Gastrocnemius medialis (tissue), 4 donors: ENCODE measurements around the gene DNASE1L1. TPM values are rescaled to one million over a fixed set of nuclear protein-coding genes. Genes with fewer than 3 reads are reported as not detected.
"Not testable (repeated sequence)": the region's sequence is repeated elsewhere in the genome, so short reads cannot be mapped to it uniquely, and the experiment has no call there.

Experiments
- ATAC-seq, 2 donors: fragments of 150-250 bp; one replicate each; pipeline ENCODE4 v1.9.1; 2016
- DNase-seq, 2 donors: peaks; one replicate each; pipeline ENCODE4 v3.0.0-alpha.2; 2019
- H3K27ac ChIP-seq, 4 donors: fragments of 200-600 bp; sonication (generic); 1 replicate in 1 of 4; 2 replicates in 3 of 4; pipeline ENCODE4 v1.5.1; 2016 to 2018; ENCODE audit warnings: mild to moderate bottlenecking in 2 of 4, moderate library complexity in 1 of 4
- H3K27me3 ChIP-seq, 3 donors: fragments of 200-600 bp; sonication (generic) in 2 of 3; 1 replicate in 1 of 3; 2 replicates in 2 of 3; pipeline versions ENCODE4 v1.5.1 to v1.6.0; 2016 to 2019; ENCODE audit warnings: mild to moderate bottlenecking in 1 of 3, moderate library complexity in 1 of 3
- H3K36me3 ChIP-seq, 2 donors: fragments of 200-600 bp; sonication (generic) in 1 of 2; one replicate each; pipeline ENCODE4 v1.5.1; 2017 to 2018
- H3K4me1 ChIP-seq, 2 donors: fragments of 200-600 bp; sonication (generic) in 1 of 2; one replicate each; pipeline ENCODE4 v1.5.1; 2016 to 2017; ENCODE audit warnings: mild to moderate bottlenecking in 2 of 2
- H3K4me3 ChIP-seq, 4 donors: fragments of 200-600 bp; sonication (generic) in 3 of 4; 1 replicate in 1 of 4; 2 replicates in 3 of 4; pipeline ENCODE4 v1.5.1; 2016 to 2019; ENCODE audit warnings: mild to moderate bottlenecking in 2 of 4
- H3K9me3 ChIP-seq, 3 donors: fragments of 200-600 bp; sonication (generic) in 2 of 3; 1 replicate in 1 of 3; 2 replicates in 2 of 3; pipeline ENCODE4 v1.5.1; 2016 to 2019
- POLR2A ChIP-seq, 2 donors: fragments of 450-650 bp; IDR thresholded peaks; one replicate each; pipeline ENCODE4 v1.6.1; 2017; ENCODE audit warnings: antibody characterized with exemption in 2 of 2, mild to moderate bottlenecking in 2 of 2, moderate library complexity in 2 of 2
- in situ Hi-C, 4 donors: fragments of 200-750 bp; cut with MboI; loops; one replicate each; pipeline versions ENCODE4 v1.15.0 to v1.8.0; 2017; ENCODE audit warnings: low sequenced_read_pairs in 4 of 4
- intact Hi-C: fragments of 100-400 bp; cut with DNase I; formaldehyde crosslinking; loops from one replicate; pipeline ENCODE4 v1.15.1; 2023; ENCODE audit warnings: low total_unique reads
- total RNA-seq, 4 donors: library from RNA; depleted of rRNA; stranded (reverse); fragments of >200 nt; gene quantifications; one replicate each; pipeline versions ENCODE4 v1.1.0 to v1.2.3, GENCODE V29; 2016
- TF ChIP-seq, protein P1 (sequence below), 5 experiments: fragments of 450-650 bp in 3 of 5; fragments of 200-600 bp in 2 of 5; sonication (generic) in 2 of 5; IDR thresholded peaks in 4 of 5; conservative IDR thresholded peaks in 1 of 5; 1 replicate in 4 of 5; 2 replicates in 1 of 5; pipeline ENCODE4 v1.5.1; 2016 to 2019; ENCODE audit warnings: antibody characterized with exemption in 5 of 5, mild to moderate bottlenecking in 3 of 5, moderate library complexity in 3 of 5

Gene DNASE1L1
- total RNA-seq, 4 donors from 2014 or later, result 88.4 to 148 (median 116) TPM

DNA sequence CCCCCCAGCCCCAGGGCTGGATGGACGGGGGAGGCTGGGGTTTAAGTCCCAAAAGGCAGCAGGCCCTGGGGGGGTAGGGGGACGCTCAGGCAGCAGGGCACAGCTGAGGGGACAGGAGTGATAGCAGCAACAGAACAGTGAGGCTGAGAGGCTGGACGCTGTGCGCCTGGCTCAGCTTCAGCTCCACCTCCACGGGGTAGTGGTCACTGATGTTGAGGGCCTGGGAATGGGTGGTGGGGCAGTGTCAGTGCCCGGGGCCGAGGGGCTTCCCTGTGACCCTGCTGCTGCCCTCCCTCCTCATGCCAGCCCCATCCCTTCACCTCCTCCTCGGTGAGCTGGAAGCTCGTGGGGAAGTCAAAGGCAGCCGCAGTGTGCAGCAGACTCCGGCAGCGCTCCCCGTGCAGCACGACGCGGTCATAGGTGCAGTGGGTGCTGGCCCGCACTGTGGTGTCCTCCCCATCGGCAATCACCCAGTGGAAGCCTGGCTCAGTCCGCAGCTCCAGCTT lies 6.4 kb downstream of the DNASE1L1 start:
- Histone ChIP-seq H3K36me3 (peaks cover 0 to 14% of the 10 kb centered on the region in 2 donors), H3K4me3 (no peak overlapping the region), H3K4me1 (peaks cover 10 to 19% of the 10 kb centered on the region in 2 donors), H3K27me3 (no peaks in the 10 kb centered on the region), H3K27ac (peak overlapping the region in 1 of 4 donors; percentile 98), H3K9me3 (no peaks in the 10 kb centered on the region)
- TF ChIP-seq, protein P1, sequence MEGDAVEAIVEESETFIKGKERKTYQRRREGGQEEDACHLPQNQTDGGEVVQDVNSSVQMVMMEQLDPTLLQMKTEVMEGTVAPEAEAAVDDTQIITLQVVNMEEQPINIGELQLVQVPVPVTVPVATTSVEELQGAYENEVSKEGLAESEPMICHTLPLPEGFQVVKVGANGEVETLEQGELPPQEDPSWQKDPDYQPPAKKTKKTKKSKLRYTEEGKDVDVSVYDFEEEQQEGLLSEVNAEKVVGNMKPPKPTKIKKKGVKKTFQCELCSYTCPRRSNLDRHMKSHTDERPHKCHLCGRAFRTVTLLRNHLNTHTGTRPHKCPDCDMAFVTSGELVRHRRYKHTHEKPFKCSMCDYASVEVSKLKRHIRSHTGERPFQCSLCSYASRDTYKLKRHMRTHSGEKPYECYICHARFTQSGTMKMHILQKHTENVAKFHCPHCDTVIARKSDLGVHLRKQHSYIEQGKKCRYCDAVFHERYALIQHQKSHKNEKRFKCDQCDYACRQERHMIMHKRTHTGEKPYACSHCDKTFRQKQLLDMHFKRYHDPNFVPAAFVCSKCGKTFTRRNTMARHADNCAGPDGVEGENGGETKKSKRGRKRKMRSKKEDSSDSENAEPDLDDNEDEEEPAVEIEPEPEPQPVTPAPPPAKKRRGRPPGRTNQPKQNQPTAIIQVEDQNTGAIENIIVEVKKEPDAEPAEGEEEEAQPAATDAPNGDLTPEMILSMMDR (IDR thresholded peaks at IDR 0.05 in 4 of 5, conservative IDR thresholded peaks at IDR 0.05 in 1 of 5), result no peak
- no peak for TF ChIP-seq POLR2A (IDR thresholded peaks at IDR 0.05)
- intact Hi-C loops (no loop called here), in situ Hi-C loops (loop anchor here in 2 of 4 donors (25.0 kb wide), 1 partner anchor 135 kb away; the partner anchor contains the start of genes G6PD (in 2 of the 2) and IKBKG (in 2 of the 2))
- ATAC-seq (no peak), DNase-seq (no peak)

DNA sequence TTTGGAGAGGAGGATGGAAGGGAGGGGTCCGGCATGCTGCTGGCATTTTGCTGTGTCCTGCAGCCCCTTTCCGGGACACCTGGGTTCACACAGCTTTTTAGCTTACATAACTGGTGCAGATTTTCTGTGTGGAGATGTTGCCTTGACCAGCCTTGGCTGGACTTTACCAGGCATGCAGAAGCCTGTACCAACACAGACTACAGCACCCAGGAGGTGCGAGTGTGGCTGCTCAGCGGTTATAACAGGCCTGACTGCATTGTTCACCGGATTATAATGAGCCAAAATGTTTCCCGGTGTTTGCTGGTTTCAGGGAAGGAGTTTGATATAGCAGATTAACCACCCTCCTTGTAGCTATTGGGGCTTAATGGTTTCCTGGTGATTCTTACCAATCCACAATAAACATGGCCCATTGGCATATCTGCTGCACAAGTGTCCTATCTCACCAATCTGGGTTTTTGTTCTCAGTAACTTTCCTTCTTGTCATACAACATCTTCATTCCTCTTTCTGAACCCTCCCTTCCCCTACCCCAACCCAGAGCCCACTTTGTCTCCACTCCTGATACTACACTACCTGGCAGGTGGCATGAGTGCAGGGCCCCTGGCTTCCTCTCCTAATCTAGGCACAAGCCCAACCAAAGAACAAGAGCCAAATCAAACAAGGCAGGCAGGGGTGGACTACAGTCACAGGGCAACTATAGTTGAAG lies 7.0 kb downstream of the DNASE1L1 start:
- Histone ChIP-seq H3K9me3 (no peaks in the 10 kb centered on the region), H3K36me3 (peaks cover 0 to 14% of the 10 kb centered on the region in 2 donors), H3K4me3 (no peak overlapping the region), H3K4me1 (peaks cover 10 to 18% of the 10 kb centered on the region in 2 donors), H3K27ac (peak overlapping the region; percentile 38 to 98 (median 54)), H3K27me3 (no peaks in the 10 kb centered on the region)
- ATAC-seq (no peak), DNase-seq (no peak)
- in situ Hi-C loops (loop anchor here in 2 of 4 donors (25.0 kb wide), 1 partner anchor 135 kb away; the partner anchor contains the start of genes G6PD (in 2 of the 2) and IKBKG (in 2 of the 2)), intact Hi-C loops (no loop called here)
- TF ChIP-seq, protein P1 (IDR thresholded peaks at IDR 0.05 in 4 of 5, conservative IDR thresholded peaks at IDR 0.05 in 1 of 5), result no peak
- no peak for TF ChIP-seq POLR2A (IDR thresholded peaks at IDR 0.05)

DNA sequence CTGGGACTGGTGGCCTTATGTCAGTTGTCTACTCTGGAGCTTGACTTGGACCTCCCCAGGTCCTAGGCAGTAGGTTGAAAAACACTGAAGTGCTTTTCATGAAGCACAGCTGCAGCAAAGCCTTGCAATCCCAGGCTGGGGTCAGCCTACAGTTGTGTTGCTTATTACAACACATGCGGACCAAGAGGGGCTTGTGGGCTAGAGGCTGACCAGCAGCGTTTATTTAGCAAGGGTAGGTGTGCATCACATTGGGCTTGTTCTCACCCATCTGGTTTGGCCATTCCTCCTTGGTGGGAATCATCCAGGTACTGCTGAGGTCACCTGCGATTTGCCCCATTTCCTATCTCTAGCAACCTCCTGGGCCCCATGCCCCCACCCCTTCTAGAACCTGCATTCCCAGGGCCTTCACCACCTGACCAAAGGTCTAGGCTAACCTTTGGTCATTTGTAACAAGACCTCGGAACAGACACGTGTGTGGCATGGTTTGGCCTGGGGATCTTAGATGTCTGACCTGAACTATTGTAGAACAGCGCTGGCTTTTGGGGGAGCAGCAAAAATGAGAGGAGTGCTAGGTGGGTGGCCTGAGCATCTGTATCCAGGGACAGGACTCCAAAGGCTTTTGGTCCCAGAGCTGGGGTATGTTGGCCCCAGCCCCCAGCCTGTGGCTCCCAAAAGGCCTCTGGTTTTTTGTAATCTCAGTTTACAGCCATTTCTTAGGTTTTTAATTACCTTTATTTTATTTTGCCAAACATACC lies 7.8 kb downstream of the DNASE1L1 start:
- Histone ChIP-seq H3K4me3 (no peak overlapping the region), H3K36me3 (peaks cover 0 to 14% of the 10 kb centered on the region in 2 donors), H3K27me3 (no peaks in the 10 kb centered on the region), H3K4me1 (peaks cover 10 to 18% of the 10 kb centered on the region in 2 donors), H3K27ac (peak overlapping the region; percentile 38 to 98 (median 54)), H3K9me3 (no peaks in the 10 kb centered on the region)
- intact Hi-C loops, result no loop called here
- TF ChIP-seq POLR2A (IDR thresholded peaks at IDR 0.05), result no peak
- TF ChIP-seq, protein P1 (IDR thresholded peaks at IDR 0.05 in 4 of 5, conservative IDR thresholded peaks at IDR 0.05 in 1 of 5), result no peak
- in situ Hi-C loops, result loop anchor here in 2 of 4 donors (25.0 kb wide), 1 partner anchor 136 kb away; the partner anchor contains the start of genes G6PD (in 2 of the 2) and IKBKG (in 2 of the 2)
- no peak for ATAC-seq
- no peak for DNase-seq

DNA sequence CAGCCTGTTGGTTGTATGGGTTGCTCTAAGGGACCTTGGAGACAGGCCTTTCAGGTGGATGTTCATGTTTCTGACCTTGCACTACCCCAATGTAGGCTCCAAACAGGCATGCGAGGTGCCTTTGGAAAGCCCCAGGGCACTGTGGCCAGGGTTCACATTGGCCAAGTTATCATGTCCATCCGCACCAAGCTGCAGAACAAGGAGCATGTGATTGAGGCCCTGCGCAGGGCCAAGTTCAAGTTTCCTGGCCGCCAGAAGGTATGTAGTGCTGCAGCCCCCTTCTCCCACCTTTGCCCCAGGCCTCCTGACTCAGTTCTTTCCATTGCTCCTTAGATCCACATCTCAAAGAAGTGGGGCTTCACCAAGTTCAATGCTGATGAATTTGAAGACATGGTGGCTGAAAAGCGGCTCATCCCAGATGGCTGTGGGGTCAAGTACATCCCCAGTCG lies 8.7 kb downstream of the DNASE1L1 start:
- H3K9me3 ChIP-seq, DNase-seq, H3K27me3 ChIP-seq, ATAC-seq, intact Hi-C loops, H3K4me3 ChIP-seq: not testable (repeated sequence)
- in situ Hi-C loops, result loop anchor here in 2 of 4 donors (25.0 kb wide), 1 partner anchor 137 kb away; the partner anchor contains the start of genes G6PD (in 2 of the 2) and IKBKG (in 2 of the 2)
- peaks cover 0 to 14% of the 10 kb centered on the region in 2 donors for H3K36me3 ChIP-seq
- H3K27ac ChIP-seq, result peak overlapping the region in 3 of 4 donors; percentile 93 to 99 (median 98)
- peaks cover 10 to 18% of the 10 kb centered on the region in 2 donors for H3K4me1 ChIP-seq
